SJSA1 (cell line): ENCODE data around the gene PLEKHM3. TPM values are rescaled to one million over a fixed set of nuclear protein-coding genes. Genes with fewer than 3 reads are reported as not detected.

ENCODE experiments used
- DNase-seq, 2 experiments: peaks; one replicate each; pipeline ENCODE4 v3.0.0-alpha.2; 2015 to 2020; ENCODE audit warnings: low spot score in 2 of 2, low read depth in 1 of 2
- H3K27ac ChIP-seq: fragments of 250-450 bp; sonication (Bioruptor Pico); 2 replicates; pipeline ENCODE4 v1.5.1; 2020; ENCODE audit warnings: mild to moderate bottlenecking, moderate library complexity
- H3K27me3 ChIP-seq: fragments of 250-450 bp; sonication (Bioruptor Pico); replicated peaks from 2 replicates; pipeline ENCODE4 v1.5.1; 2020; ENCODE audit warnings: mild to moderate bottlenecking, moderate library complexity
- H3K36me3 ChIP-seq: fragments of 250-450 bp; sonication (Bioruptor Pico); 2 replicates; pipeline ENCODE4 v1.5.1; 2020; ENCODE audit warnings: mild to moderate bottlenecking
- H3K4me1 ChIP-seq: fragments of 250-450 bp; sonication (Bioruptor Pico); replicated peaks from 2 replicates; pipeline ENCODE4 v1.6.1; 2021; ENCODE audit warnings: mild to moderate bottlenecking
- H3K4me3 ChIP-seq: fragments of 250-450 bp; sonication (Bioruptor Pico); 2 replicates; pipeline ENCODE4 v1.5.1; 2020; ENCODE audit warnings: mild to moderate bottlenecking
- H3K9me3 ChIP-seq: fragments of 250-450 bp; sonication (Bioruptor Pico); replicated peaks from 2 replicates; pipeline ENCODE4 v1.5.1; 2020; ENCODE audit warnings: mild to moderate bottlenecking
- total RNA-seq: library from RNA; depleted of rRNA; stranded (reverse); fragments of >200 nt; shearing (Covaris generic); gene quantifications from 2 replicates; pipeline ENCODE4 v1.2.3, GENCODE V29; 2014

Gene PLEKHM3
- total RNA-seq, 1 experiment from 2014 or later = 5.8 TPM

DNA sequence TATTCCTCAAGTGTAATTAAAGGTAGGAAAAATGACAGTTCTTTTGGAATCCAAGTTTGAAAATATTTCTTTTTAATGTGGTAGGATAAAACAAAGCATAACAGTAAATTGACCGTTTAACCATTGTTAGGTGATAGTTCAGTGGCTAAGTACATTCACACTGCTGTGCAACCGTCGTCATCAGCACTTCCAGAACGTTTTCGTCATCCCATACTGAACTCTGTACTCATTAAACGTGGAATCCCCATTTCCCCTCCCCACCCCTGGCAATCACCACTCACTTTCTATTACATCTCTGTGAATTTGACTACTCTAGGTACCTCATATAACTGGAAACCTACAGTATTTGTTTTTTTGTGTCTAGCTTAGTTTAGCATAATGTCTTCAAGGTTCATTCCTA, 222.7 kb downstream of the PLEKHM3 start:
- Histone ChIP-seq H3K27ac (no peak overlapping the region), H3K4me3 (no peak overlapping the region), H3K4me1 (no peaks in the 10 kb centered on the region), H3K9me3 (no peaks in the 10 kb centered on the region), H3K27me3 (no peaks in the 10 kb centered on the region), H3K36me3 (no peaks in the 10 kb centered on the region)
- no peak for DNase-seq

DNA sequence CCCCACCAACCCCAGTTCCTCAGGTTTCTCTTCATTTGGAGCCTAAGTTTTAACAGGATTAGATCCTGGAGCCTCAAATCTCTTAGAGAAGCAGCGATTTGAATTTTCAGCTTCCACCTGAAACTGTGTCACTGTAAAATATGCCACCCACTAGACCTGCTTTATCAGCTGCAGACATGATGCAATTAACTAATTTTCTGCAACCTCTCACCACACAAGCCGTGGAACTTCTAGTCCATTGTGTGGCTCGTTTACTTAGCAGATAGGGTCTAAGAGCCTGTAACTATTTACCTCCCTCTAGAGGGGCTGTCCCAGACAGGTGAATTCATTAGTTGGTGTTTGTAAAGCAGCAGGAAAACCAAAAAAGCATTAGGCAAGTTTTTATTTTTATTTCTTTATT, 224.1 kb downstream of the PLEKHM3 start:
- Histone ChIP-seq H3K9me3 (no peaks in the 10 kb centered on the region), H3K4me1 (no peaks in the 10 kb centered on the region), H3K27me3 (no peaks in the 10 kb centered on the region), H3K36me3 (no peaks in the 10 kb centered on the region), H3K27ac (no peak overlapping the region), H3K4me3 (no peak overlapping the region)
- no peak for DNase-seq

DNA sequence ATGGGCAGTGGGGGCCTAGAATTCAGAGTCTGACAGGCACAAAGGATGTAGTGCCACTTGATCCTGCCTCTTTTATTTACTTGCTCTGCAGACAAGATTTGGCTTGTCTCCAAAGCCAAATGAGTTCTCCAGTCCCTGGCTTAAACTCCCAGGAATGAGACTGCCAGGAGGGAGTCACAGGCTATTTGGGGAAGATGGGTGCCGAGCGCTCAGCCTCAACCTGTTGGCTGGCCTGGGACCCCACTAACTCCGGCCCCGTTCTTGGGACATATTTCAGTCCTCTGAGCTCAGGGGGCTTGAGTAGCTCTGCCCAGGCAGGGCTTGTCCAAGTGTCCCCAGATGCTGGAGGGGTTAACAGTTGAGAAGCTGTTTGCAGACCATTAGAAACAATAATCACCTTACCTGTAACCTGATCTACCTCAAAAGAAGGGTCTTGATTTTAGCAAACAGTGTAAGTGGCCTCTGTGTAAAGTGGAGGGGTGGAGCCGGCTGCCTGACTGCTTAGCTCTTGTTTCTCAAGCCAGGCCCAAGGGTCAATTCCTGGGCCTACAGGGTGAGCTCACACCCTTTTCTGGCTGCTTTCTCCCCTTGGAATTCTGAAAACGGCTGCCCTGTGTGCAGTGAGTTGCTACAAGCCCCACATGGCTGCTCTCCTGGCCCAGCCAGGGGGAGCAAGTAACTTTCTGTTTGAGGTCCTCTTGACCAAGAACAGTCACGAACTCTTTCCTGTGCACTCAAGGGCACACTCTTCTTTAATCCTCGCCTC, 228.6 kb downstream of the PLEKHM3 start:
- H3K27me3 ChIP-seq = no peaks in the 10 kb centered on the region
- no peak overlapping the region for H3K4me3 ChIP-seq
- no peak for DNase-seq
- H3K4me1 ChIP-seq = peaks cover 9% of the 10 kb centered on the region
- H3K36me3 ChIP-seq = no peaks in the 10 kb centered on the region
- H3K9me3 ChIP-seq = no peaks in the 10 kb centered on the region
- no peak overlapping the region for H3K27ac ChIP-seq

DNA sequence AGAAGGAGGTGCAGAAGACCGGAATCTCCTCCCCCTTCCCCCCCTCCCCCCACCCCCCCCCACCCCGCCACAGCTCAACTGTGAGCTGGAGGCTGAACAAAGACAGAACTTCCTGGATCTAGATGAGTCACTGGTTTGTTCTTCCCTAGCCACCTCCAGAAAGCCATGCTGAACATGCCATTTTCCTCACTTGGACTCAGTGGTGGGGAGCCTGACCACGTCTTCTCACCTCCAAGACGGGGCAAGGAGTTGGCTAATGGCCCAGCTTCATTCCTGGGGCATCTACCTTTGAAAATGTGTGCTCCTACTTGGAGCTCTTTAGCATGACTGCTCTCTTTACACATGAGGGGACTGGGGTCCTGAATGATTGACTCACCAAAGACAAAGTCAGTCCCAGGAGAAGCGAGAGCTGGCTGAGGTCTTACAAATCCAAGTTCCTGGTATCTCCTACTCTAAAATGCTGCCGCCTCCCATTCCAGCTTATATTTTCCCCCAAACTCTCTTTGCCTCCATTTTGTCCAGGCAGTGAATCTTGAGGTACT, 233.0 kb downstream of the PLEKHM3 start:
- Histone ChIP-seq H3K27ac (peak overlapping the region; percentile 54), H3K4me1 (peaks cover 9% of the 10 kb centered on the region), H3K4me3 (no peak overlapping the region), H3K9me3 (no peaks in the 10 kb centered on the region), H3K36me3 (no peaks in the 10 kb centered on the region), H3K27me3 (no peaks in the 10 kb centered on the region)
- DNase-seq = peak; percentile 55

DNA sequence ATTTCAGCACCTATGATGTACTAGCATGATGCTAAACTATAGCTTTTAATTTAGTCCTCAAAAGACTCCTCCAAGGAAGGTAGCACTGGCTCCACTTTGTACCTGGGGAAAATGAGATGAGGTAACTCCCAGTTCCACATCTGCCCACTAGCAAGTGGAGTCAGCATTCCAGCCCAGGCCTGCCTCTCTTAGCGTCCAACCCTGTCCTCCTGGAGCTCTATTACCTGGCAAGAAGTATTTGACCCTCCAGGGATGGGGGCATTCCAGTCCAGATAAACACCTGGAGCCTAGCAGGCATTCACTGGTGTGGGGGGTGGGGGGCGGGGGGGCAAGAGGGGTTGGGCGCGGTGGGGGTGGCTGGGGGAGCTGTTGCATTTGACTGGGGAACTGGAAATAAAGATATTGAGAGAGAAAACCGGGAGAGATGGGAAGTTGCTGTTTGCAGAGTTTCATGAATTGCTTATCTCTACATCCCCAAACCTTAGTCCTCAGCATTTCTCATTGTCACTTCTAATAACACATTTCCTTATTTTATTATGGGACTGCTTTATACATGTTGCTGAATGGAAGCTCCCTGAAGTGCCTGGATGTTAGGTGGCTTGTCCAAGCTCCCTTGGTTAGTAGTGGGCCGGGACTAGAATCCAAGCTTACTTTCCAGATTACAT, 233.6 kb downstream of the PLEKHM3 start:
- no peaks in the 10 kb centered on the region for H3K27me3 ChIP-seq
- H3K4me3 ChIP-seq = no peak overlapping the region
- H3K4me1 ChIP-seq = peaks cover 9% of the 10 kb centered on the region
- no peak for DNase-seq
- no peak overlapping the region for H3K27ac ChIP-seq
- H3K36me3 ChIP-seq = no peaks in the 10 kb centered on the region
- no peaks in the 10 kb centered on the region for H3K9me3 ChIP-seq

DNA sequence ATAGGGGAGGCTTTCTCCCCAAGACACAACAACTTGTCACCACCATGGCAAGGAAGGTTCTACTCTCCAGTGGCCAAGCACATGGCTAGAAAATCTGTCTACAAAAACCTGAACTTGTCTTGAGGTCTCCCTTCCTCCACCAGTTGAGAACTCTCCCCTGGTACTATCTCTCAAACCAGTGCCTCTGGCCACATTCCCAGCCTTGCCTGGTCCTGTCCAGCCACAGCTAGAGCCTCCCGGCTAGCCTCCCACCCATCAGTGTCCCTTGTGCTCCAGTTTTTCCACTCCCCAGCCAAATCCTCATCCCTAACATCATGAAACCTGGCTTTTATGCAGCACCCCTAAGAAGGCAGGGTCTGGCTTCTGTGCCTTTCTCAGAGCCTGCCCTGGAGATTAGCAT, 234.4 kb downstream of the PLEKHM3 start:
- Histone ChIP-seq H3K9me3 (no peaks in the 10 kb centered on the region), H3K4me1 (peaks cover 9% of the 10 kb centered on the region), H3K36me3 (no peaks in the 10 kb centered on the region), H3K27me3 (no peaks in the 10 kb centered on the region), H3K4me3 (no peak overlapping the region), H3K27ac (no peak overlapping the region)
- DNase-seq = no peak

DNA sequence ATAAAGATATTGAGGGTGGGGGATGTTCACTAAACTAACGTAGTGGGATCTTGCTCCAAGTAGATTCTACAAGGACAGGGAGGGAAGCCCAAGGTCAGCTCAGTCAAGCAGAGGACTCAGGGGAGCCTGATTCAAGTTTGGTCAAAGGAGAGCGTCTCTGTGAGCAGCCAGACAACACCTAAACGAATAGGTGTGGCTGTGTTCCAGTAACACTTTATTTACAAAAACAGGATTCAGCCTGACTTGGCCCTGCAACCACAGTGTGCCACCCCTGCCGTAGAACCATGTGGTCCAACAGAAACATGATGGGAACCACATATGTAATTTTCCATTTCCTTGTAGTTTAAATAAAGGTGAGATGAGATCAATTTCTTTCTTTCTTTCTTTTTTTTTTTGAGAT, 237.5 kb downstream of the PLEKHM3 start:
- Histone ChIP-seq H3K36me3 (no peaks in the 10 kb centered on the region), H3K4me3 (no peak overlapping the region), H3K27ac (no peak overlapping the region), H3K27me3 (no peaks in the 10 kb centered on the region), H3K4me1 (peaks cover 9% of the 10 kb centered on the region), H3K9me3 (no peaks in the 10 kb centered on the region)
- no peak for DNase-seq

DNA sequence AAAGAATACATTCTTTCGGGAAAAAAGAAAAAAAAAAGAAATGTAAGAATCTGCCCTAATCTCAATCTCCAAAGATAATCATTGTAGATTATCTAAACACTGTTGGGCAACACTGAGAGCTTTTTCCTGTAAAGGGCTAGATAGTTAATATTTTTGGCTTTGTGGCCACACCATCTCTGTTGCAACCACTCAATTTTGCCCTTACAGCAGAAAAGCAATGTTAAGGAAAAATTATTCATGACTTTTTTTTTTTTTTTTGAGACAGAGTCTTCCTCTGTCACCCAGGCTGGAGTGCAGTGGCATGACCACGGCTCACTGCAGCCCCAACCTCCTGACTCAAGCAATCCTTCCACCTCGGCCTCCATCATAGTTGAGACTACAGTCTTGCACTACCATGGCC, 238.3 kb downstream of the PLEKHM3 start:
- DNase-seq = no peak
- Histone ChIP-seq H3K4me1 (peaks cover 2% of the 10 kb centered on the region; the same call in 1 of the 2 replicates), H3K27me3 (no peaks in the 10 kb centered on the region), H3K4me3 (no peak overlapping the region), H3K36me3 (no peaks in the 10 kb centered on the region), H3K27ac (no peak overlapping the region), H3K9me3 (no peaks in the 10 kb centered on the region)

DNA sequence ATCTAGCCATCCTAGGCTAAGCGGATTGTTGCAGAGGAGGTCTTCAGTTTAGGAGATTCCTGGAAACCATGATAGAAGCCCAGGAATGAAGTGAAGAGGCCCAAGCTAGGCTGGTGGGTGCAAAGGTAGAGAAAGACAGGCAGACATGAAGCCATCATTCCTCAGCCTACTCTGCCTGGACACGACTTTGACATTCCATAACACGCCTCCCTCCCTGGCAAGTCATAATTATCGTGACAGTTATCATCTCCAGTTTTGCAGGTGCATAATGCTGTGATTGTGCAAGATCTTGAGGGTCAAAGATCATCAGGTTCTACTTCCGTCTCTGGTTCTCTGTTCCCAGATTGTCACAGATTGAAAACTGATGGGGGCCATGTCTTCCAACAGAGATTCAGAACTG, 240.4 kb downstream of the PLEKHM3 start:
- Histone ChIP-seq H3K4me1 (no peaks in the 10 kb centered on the region), H3K4me3 (no peak overlapping the region), H3K9me3 (no peaks in the 10 kb centered on the region), H3K36me3 (no peaks in the 10 kb centered on the region), H3K27ac (no peak overlapping the region), H3K27me3 (no peaks in the 10 kb centered on the region)
- DNase-seq = no peak

DNA sequence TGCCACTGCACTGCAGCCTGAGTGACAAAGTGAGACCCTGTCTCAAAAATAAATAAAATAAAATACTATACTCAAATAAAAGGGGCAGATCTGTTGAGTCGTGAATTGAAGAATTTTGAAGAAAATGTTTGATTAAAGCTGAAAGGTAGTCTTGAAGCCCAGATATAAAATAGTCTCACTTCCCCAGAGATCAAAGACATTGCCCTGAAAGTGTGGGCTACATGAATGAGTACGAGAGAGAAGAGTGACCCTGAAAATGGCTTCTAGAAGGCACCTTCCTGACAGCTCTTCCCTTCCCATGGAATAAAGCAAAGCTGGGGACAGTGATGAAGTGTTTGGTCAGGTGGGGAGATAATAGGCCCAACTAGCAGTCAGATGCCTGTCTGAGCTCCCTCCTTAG, 241.8 kb downstream of the PLEKHM3 start:
- Histone ChIP-seq H3K9me3 (no peaks in the 10 kb centered on the region), H3K36me3 (no peaks in the 10 kb centered on the region), H3K4me3 (no peak overlapping the region), H3K27ac (no peak overlapping the region), H3K4me1 (no peaks in the 10 kb centered on the region), H3K27me3 (no peaks in the 10 kb centered on the region)
- DNase-seq = no peak

DNA sequence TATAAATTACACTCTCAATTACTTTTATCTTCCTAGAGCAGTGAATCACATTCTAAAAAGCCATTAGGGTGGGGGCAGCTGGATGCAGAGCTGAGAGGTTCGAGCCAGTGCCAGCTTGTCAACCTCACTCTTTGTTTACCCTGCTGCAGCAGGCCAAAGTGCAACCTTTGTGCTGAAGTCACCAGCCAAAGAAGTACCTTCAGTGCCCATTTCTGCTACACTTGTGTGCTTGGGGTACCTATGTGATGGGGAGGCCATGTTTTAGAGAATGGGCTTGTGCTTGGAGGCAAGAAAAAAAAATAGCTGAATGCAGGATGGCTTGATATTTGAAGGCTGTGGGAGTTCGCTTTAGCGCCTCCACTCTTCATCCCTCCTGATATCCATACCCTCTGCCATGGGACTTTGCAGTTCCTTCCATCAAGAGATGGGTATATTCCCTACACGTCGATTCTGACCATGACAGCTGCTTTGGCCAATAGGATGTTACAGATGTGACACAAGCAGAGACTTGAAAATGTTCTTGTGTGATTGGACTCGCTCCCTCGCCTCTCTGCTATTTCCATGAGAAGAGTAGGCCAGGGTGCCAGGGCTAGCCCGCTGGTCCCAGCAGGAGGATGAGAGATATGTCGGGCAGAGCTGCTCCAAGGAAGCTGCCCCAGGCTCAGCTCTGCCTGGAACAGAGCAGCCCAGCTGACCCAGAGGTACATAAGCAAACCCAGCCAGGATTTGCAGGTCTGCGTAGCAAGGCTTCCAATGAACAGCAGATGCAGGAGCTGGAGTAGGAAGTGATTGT, 242.9 kb downstream of the PLEKHM3 start:
- no peak overlapping the region for H3K4me3 ChIP-seq
- no peaks in the 10 kb centered on the region for H3K27me3 ChIP-seq
- no peak overlapping the region for H3K27ac ChIP-seq
- no peaks in the 10 kb centered on the region for H3K36me3 ChIP-seq
- H3K4me1 ChIP-seq = no peaks in the 10 kb centered on the region
- H3K9me3 ChIP-seq = no peaks in the 10 kb centered on the region
- no peak for DNase-seq

DNA sequence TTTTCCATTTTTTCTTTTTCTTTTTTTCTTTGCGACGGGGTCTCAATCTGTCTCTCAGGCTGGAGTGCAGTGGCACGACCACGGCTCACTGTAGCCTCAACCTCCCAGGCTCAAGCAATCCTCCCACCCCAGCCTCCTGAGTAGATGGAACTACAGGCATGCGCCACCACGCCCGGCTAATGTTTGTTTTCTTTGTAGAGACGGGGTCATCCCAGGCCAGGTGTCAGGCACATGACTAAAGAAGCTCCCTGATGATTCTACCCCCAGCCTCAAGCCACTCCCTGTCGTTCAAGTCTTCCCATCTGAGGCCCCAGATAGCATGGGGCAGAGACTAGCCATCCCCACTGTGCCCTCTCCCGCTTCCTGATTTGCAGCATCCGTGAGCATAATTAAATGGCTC, 245.8 kb downstream of the PLEKHM3 start:
- Histone ChIP-seq H3K27ac (no peak overlapping the region), H3K4me3 (no peak overlapping the region), H3K27me3 (no peaks in the 10 kb centered on the region), H3K4me1 (no peaks in the 10 kb centered on the region), H3K36me3 (no peaks in the 10 kb centered on the region), H3K9me3 (no peaks in the 10 kb centered on the region)
- no peak for DNase-seq

DNA sequence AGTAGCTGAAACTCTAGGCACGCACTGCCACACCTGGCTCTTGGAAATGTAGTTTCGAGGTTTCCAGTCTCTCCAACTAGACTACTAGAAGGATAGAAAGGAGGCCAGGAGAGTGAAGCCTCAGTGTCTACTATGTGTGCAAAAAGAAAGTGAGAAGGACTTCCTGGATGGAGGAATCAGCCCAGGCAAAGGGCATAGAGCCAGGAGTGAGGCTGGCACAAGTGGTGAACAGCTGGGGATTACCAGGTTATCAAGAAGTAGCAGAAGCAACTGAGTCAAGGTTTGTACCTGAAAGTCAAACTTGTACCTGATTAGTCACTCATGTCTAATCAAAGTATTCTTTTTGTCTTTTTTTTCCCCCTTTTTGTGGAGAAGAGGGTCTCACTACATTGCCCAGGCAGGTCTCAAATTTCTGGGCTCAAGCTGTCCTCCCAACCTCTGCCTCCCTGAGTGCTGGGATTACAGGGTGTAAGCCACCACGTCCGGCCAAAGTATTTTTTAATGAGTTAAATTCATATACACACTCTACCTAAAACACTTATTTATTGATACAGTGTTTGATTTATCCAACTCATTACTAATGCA, 246.9 kb downstream of the PLEKHM3 start:
- Histone ChIP-seq H3K4me1 (no peaks in the 10 kb centered on the region), H3K4me3 (no peak overlapping the region), H3K27me3 (no peaks in the 10 kb centered on the region), H3K36me3 (no peaks in the 10 kb centered on the region), H3K9me3 (no peaks in the 10 kb centered on the region), H3K27ac (no peak overlapping the region)
- DNase-seq = no peak
